PC-9 (cell line): ENCODE measurements around the gene PLXNA1.

Experiments used
- CTCF ChIP-seq: fragments of 200-600 bp; sonication (generic); conservative IDR thresholded peaks from 2 replicates; pipeline ENCODE4 v1.6.1; 2017; ENCODE audit warnings: mixed run types, antibody characterized with exemption, mild to moderate bottlenecking, moderate library complexity
- EZH2 ChIP-seq: fragments of 200-600 bp; sonication (generic); IDR thresholded peaks from 2 replicates; pipeline ENCODE4 v1.8.0; 2017; ENCODE audit warnings: antibody characterized with exemption, low read depth

- no peak for TF ChIP-seq CTCF
- no peak for TF ChIP-seq EZH2
Measured at GRCh38 chr3:126991366-126992200, 8.7 kb downstream of the PLXNA1 start.
